HPDE6-E6E7 (cell line): Measurements from ENCODE around the gene GGNBP2.

ENCODE experiments used
- DNase-seq: peaks from one replicate; pipeline ENCODE4 v3.0.0; 2011; ENCODE audit warnings: missing footprints; ENCODE audit errors: extremely low spot score

GGNBP2 gene

GRCh38 chr17:36515837-36516236, 28.9 kb upstream of the GGNBP2 start:
- DNase-seq, result no peak

- no peak for DNase-seq
Measured at GRCh38 chr17:36523113-36523512, 21.6 kb upstream of the GGNBP2 start.

- DNase-seq, result peak; percentile 33
Measured at GRCh38 chr17:36524428-36524876, 20.3 kb upstream of the GGNBP2 start.

- DNase-seq, result no peak
Measured at GRCh38 chr17:36525113-36525512, 19.6 kb upstream of the GGNBP2 start.

- no peak for DNase-seq
Measured at GRCh38 chr17:36525888-36526287, 18.8 kb upstream of the GGNBP2 start.

GRCh38 chr17:36527621-36528250, 17.0 kb upstream of the GGNBP2 start:
- DNase-seq, result no peak

- DNase-seq, result peak; percentile 22
Measured at GRCh38 chr17:36529121-36529520, 15.6 kb upstream of the GGNBP2 start.

GRCh38 chr17:36532435-36532975, 12.2 kb upstream of the GGNBP2 start:
- no peak for DNase-seq

- DNase-seq, result peak; percentile 73
Measured at GRCh38 chr17:36533935-36534839, 10.5 kb upstream of the GGNBP2 start.

GRCh38 chr17:36534840-36535668, 9.7 kb upstream of the GGNBP2 start, which contains the start of the genes MYO19 and PIGW:
Gene MYO19 (minus strand): TSS chr17:36534868. CDS start chr17:36532538, 2,330 bp downstream.
Gene PIGW (plus strand): TSS chr17:36534987. CDS start chr17:36537102, 2,115 bp downstream.
- peak; percentile 90 for DNase-seq

- no peak for DNase-seq
Measured at GRCh38 chr17:36535669-36536081, 9.0 kb upstream of the GGNBP2 start.

- no peak for DNase-seq
Measured at GRCh38 chr17:36540696-36541095, 4.0 kb upstream of the GGNBP2 start.

- no peak for DNase-seq
Measured at GRCh38 chr17:36542755-36543154, 2.0 kb upstream of the GGNBP2 start.

GRCh38 chr17:36544044-36544306, 744 bp upstream of the GGNBP2 start:
- DNase-seq, result peak; percentile 19

GRCh38 chr17:36545077-36545464, 352 bp downstream of the GGNBP2 start:
- no peak for DNase-seq

GRCh38 chr17:36545465-36546417, 1.0 kb downstream of the GGNBP2 start:
- peak; percentile 95 for DNase-seq

GRCh38 chr17:36546418-36547093, 1.8 kb downstream of the GGNBP2 start:
- DNase-seq, result no peak

GRCh38 chr17:36547776-36548175, 3.1 kb downstream of the GGNBP2 start:
- DNase-seq, result no peak

- no peak for DNase-seq
Measured at GRCh38 chr17:36550491-36551417, 6.0 kb downstream of the GGNBP2 start.
